A549 (cell line): Measurements from ENCODE around the gene TOX2. TPM values are rescaled to one million over a fixed set of nuclear protein-coding genes. Genes with fewer than 3 reads are reported as not detected.
A peak's percentile ranks its signal among the peaks of the same experiment; 100 is the strongest.

Experiments
- ATAC-seq, 2 experiments: fragments of 200-7000 bp in 1 of 2; fragments of >200 bp in 1 of 2; cut with Nextera tagmentation in 1 of 2; cut with Tn5 transposase in 1 of 2; 3 replicates each; pipeline versions ENCODE4 v1.8.0 to v1.9.1; 2018 to 2020; ENCODE audit warnings: mild to moderate bottlenecking in 1 of 2, moderate library complexity in 1 of 2
- CTCF ChIA-PET: fragments of 300-600 bp; sonication (Branson Sonifier 250); formaldehyde crosslinking; extraction: SDS; loops from one replicate; lab custom pipeline; 2021; ENCODE audit warnings: antibody characterized with exemption, inconsistent platforms; lab: Yijun Ruan, JAX
- POLR2A ChIA-PET: fragments of 350-600 bp; formaldehyde crosslinking; extraction: SDS; loops from one replicate; lab custom pipeline; 2021; ENCODE audit warnings: antibody characterized with exemption, inconsistent platforms; lab: Yijun Ruan, JAX
- DNase-seq, 2 experiments: peaks; one replicate each; pipeline versions ENCODE4 v3.0.0 to v3.0.0-alpha.2; 2011 to 2016; ENCODE audit warnings: low read depth in 1 of 2, low spot score in 1 of 2
- FAIRE-seq: peaks from 2 replicates; lab custom pipeline; 2011; peaks lifted over from hg19 to GRCh38; lab: Jason Lieb, UNC
- H3K27ac ChIP-seq, 2 experiments: fragments of >200 bp; sonication (Bioruptor Twin); formaldehyde crosslinking; 3 replicates each; pipeline ENCODE4 v1.5.1; 2016 to 2017
- H3K4me1 ChIP-seq: fragments of >200 bp; sonication (Bioruptor Twin); formaldehyde crosslinking; 3 replicates; pipeline ENCODE4 v1.6.1; 2016
- H3K4me2 ChIP-seq: fragments of >200 bp; sonication (Bioruptor Twin); formaldehyde crosslinking; 3 replicates; pipeline ENCODE4 v1.6.1; 2016
- H3K4me3 ChIP-seq: fragments of >200 bp; sonication (Bioruptor Twin); formaldehyde crosslinking; 3 replicates; pipeline ENCODE4 v1.5.1; 2016
- H3K9me3 ChIP-seq: fragments of >200 bp; sonication (Bioruptor Twin); formaldehyde crosslinking; 3 replicates; pipeline ENCODE4 v1.6.1; 2016
- ATOH8 ChIP-seq: fragments of 250-450 bp; sonication (Bioruptor Pico); IDR thresholded peaks from 2 replicates; pipeline ENCODE4 v1.5.0; 2020; ENCODE audit warnings: low read depth, mild to moderate bottlenecking, moderate library complexity
- CEBPB ChIP-seq, 2 experiments: fragments of >200 bp in 1 of 2; sonication (Bioruptor Twin) in 1 of 2; formaldehyde crosslinking in 1 of 2; IDR thresholded peaks; 2 replicates each; pipeline ENCODE4 v1.6.1; 2012 to 2016
- CTCF ChIP-seq: fragments of >200 bp; sonication (Bioruptor Twin); formaldehyde crosslinking; IDR thresholded peaks from 3 replicates; pipeline ENCODE4 v1.5.1; 2016
- ELK1 ChIP-seq: fragments of 150-350 bp; IDR thresholded peaks from 2 replicates; pipeline ENCODE4 v1.6.1; 2014; ENCODE audit warnings: low read depth, mild to moderate bottlenecking, low read length
- ESRRA ChIP-seq: fragments of 150-350 bp; IDR thresholded peaks from 2 replicates; pipeline ENCODE4 v1.6.1; 2014; ENCODE audit warnings: mild to moderate bottlenecking, low read length, borderline replicate concordance
- FOSL2 ChIP-seq, 2 experiments: fragments of 450-650 bp in 1 of 2; fragments of >200 bp in 1 of 2; sonication (Bioruptor Twin) in 1 of 2; formaldehyde crosslinking; IDR thresholded peaks; 2 replicates each; pipeline versions ENCODE4 v1.5.0 to v1.6.1; 2016 to 2020; ENCODE audit warnings: mild to moderate bottlenecking in 1 of 2, moderate library complexity in 1 of 2
- GATA3 ChIP-seq: IDR thresholded peaks from 2 replicates; pipeline ENCODE4 v1.6.1; 2012; ENCODE audit warnings: borderline replicate concordance
- HDAC2 ChIP-seq: fragments of 200-600 bp; sonication (generic); IDR thresholded peaks from 2 replicates; pipeline ENCODE4 v1.6.1; 2016
- HES2 ChIP-seq: fragments of >200 bp; sonication (Bioruptor Twin); formaldehyde crosslinking; IDR thresholded peaks from 2 replicates; pipeline ENCODE4 v1.6.1; 2016
- HOXA7 ChIP-seq: fragments of 250-450 bp; sonication (Bioruptor Pico); IDR thresholded peaks from 2 replicates; pipeline ENCODE4 v1.5.0; 2020; ENCODE audit warnings: mild to moderate bottlenecking, moderate library complexity
- HOXB5 ChIP-seq: fragments of 250-450 bp; sonication (Bioruptor Pico); IDR thresholded peaks from 2 replicates; pipeline ENCODE4 v1.5.0; 2020; ENCODE audit warnings: mild to moderate bottlenecking, moderate library complexity
- KDM1A ChIP-seq: fragments of 200-600 bp; sonication (generic); IDR thresholded peaks from 2 replicates; pipeline ENCODE4 v1.6.1; 2016; ENCODE audit warnings: low read depth, mild to moderate bottlenecking
- NR3C1 ChIP-seq: fragments of >200 bp; sonication (Bioruptor Twin); formaldehyde crosslinking; IDR thresholded peaks from 3 replicates; pipeline ENCODE4 v1.6.1; 2017
- PBX3 ChIP-seq: IDR thresholded peaks from 2 replicates; pipeline ENCODE4 v1.6.1; 2012
- POLR2A ChIP-seq: IDR thresholded peaks from 2 replicates; pipeline ENCODE4 v1.6.1; 2012; ENCODE audit warnings: mild to moderate bottlenecking, low read length
- POLR2AphosphoS2 ChIP-seq: conservative IDR thresholded peaks from 2 replicates; pipeline ENCODE4 v1.6.1; 2012; ENCODE audit warnings: low read length, improper control_type of control experiment, inconsistent platforms
- RAD21 ChIP-seq, 2 experiments: fragments of >200 bp in 1 of 2; sonication (Bioruptor Twin) in 1 of 2; formaldehyde crosslinking in 1 of 2; IDR thresholded peaks in 1 of 2; conservative IDR thresholded peaks in 1 of 2; 2 replicates in 1 of 2; 3 replicates in 1 of 2; pipeline ENCODE4 v1.6.1; 2012 to 2018; ENCODE audit warnings: inconsistent platforms in 1 of 2
- RARB ChIP-seq: fragments of 250-450 bp; sonication (Bioruptor Pico); IDR thresholded peaks from 2 replicates; pipeline ENCODE4 v1.8.0; 2021; ENCODE audit warnings: mild to moderate bottlenecking, moderate library complexity
- REST ChIP-seq: fragments of 200-600 bp; sonication (generic); IDR thresholded peaks from 2 replicates; pipeline ENCODE4 v1.6.1; 2016; ENCODE audit warnings: antibody characterized with exemption, mild to moderate bottlenecking, moderate library complexity
- RFX5 ChIP-seq: fragments of 450-650 bp; IDR thresholded peaks from 2 replicates; pipeline ENCODE4 v1.7.1; 2014; ENCODE audit warnings: antibody characterized with exemption, mild to moderate bottlenecking, moderate library complexity
- SMC3 ChIP-seq: fragments of >200 bp; sonication (Bioruptor Twin); formaldehyde crosslinking; IDR thresholded peaks from 3 replicates; pipeline ENCODE4 v1.6.1; 2018; ENCODE audit warnings: inconsistent platforms
- TFCP2L1 ChIP-seq: fragments of 250-450 bp; sonication (Bioruptor Pico); IDR thresholded peaks from 2 replicates; pipeline ENCODE4 v1.5.0; 2021; ENCODE audit warnings: mild to moderate bottlenecking
- USF2 ChIP-seq: fragments of 450-650 bp; IDR thresholded peaks from 2 replicates; pipeline ENCODE4 v1.6.1; 2014; ENCODE audit warnings: antibody characterized with exemption
- ZNF302 ChIP-seq: fragments of 250-450 bp; sonication (Bioruptor Pico); IDR thresholded peaks from 2 replicates; pipeline ENCODE4 v1.9.0; 2021; ENCODE audit warnings: inconsistent platforms, mild to moderate bottlenecking, moderate library complexity
- WGBS: methylation state at CpG from one replicate; pipeline ENCODE4 v1.1.6; 2017; ENCODE audit errors: missing lambda C conversion rate; 5-methylcytosine and 5-hydroxymethylcytosine counted together
- polyA plus RNA-seq, 4 experiments: library from polyadenylated mRNA; depleted of rRNA in 3 of 4; stranded (reverse); fragments of >200 nt; fragmentation: RNase III in 1 of 4; extraction: RNeasy Plus Mini Kit Qiagen cat#74134 plus additional on column Dnase treatment in 1 of 4; gene quantifications; 2 replicates in 3 of 4; 3 replicates in 1 of 4; pipeline ENCODE4 v1.2.3, GENCODE V29; 2011 to 2017

Gene TOX2
- polyA plus RNA-seq, 2 of the 4 experiments (the other 2 are of a cell fraction): 2.5 to 5.3 TPM

- H3K4me1 ChIP-seq: peaks cover 15% of the 10 kb centered on the region
- H3K27ac ChIP-seq: peak overlapping the region in 1 of 2 experiments; percentile 83; a peak in 3 of 6 replicates
- FAIRE-seq (no peak), ATAC-seq (no peak), DNase-seq (no peak)
- CTCF ChIA-PET: interaction anchor here (0.7 to 0.8 kb wide), 2 partner anchors 12 to 767 kb away, joined by 3 read pairs; no protein-coding TSS in a partner anchor
- TF ChIP-seq NR3C1 (no peak), TFCP2L1 (CRISPR knock-in tag) (no peak), KDM1A (no peak)
- H3K4me2 ChIP-seq: no peak overlapping the region
- POLR2A ChIA-PET: no interaction called here
- H3K4me3 ChIP-seq: no peak overlapping the region
- WGBS: 50% methylated on average over 2 of the region's 2 CpGs
- peaks cover 6% of the 10 kb centered on the region; the same call in 2 of the 3 replicates for H3K9me3 ChIP-seq
Measured at GRCh38 chr20:43972051-43972450, 57.4 kb downstream of the TOX2 start.

- ChIA-PET POLR2A (no interaction called here), CTCF (interaction anchor here (0.5 kb wide), 1 partner anchor 116 kb away, joined by 3 read pairs; no protein-coding TSS in a partner anchor)
- H3K4me1 ChIP-seq: peaks cover 15% of the 10 kb centered on the region
- peak overlapping the region in 1 of 2 experiments; percentile 83; a peak in 3 of 6 replicates for H3K27ac ChIP-seq
- WGBS: 75% methylated on average over 2 of the region's 2 CpGs
- FAIRE-seq (no peak), DNase-seq (no peak), ATAC-seq (no peak)
- no peak overlapping the region for H3K4me3 ChIP-seq
- peaks cover 6% of the 10 kb centered on the region; the same call in 2 of the 3 replicates for H3K9me3 ChIP-seq
- TF ChIP-seq HOXB5: no peak
- TF ChIP-seq CTCF: no peak
- no peak for TF ChIP-seq CEBPB (IDR thresholded peaks at IDR 0.05)
- TF ChIP-seq KDM1A: no peak
- TF ChIP-seq ZNF302 (CRISPR knock-in tag): no peak
- no peak for TF ChIP-seq REST
- no peak for TF ChIP-seq RAD21 (conservative IDR thresholded peaks at IDR 0.05 in 1 of 2, IDR thresholded peaks at IDR 0.05 in 1 of 2)
- no peak for TF ChIP-seq ESRRA
- TF ChIP-seq POLR2AphosphoS2: no peak
- no peak for TF ChIP-seq HDAC2
- no peak for TF ChIP-seq FOSL2 (IDR thresholded peaks at IDR 0.05)
- TF ChIP-seq FOSL2 (CRISPR knock-in tag; IDR thresholded peaks at IDR 0.05): no peak
- TF ChIP-seq, all 56 proteins: peak for 0
- H3K4me2 ChIP-seq: no peak overlapping the region
Measured at GRCh38 chr20:43972692-43973091, 58.0 kb downstream of the TOX2 start.

GRCh38 chr20:43973231-43973630 lies 58.6 kb downstream of the TOX2 start:
- 81% methylated on average over 6 of the region's 6 CpGs for WGBS
- FAIRE-seq: no peak
- no peak for DNase-seq
- H3K9me3 ChIP-seq: peaks cover 6% of the 10 kb centered on the region; the same call in 2 of the 3 replicates
- H3K4me3 ChIP-seq: no peak overlapping the region
- CTCF ChIA-PET: interaction anchor here (1.3 kb wide), 1 partner anchor 33 kb away, joined by 3 read pairs; no protein-coding TSS in a partner anchor
- peak overlapping the region in 1 of 2 experiments; percentile 83; a peak in 4 of 6 replicates for H3K27ac ChIP-seq
- POLR2A ChIA-PET: no interaction called here
- ATAC-seq: no peak
- H3K4me2 ChIP-seq: no peak overlapping the region
- peaks cover 15% of the 10 kb centered on the region for H3K4me1 ChIP-seq
- no peak for TF ChIP-seq SMC3
- no peak for TF ChIP-seq RARB (CRISPR knock-in tag)
- no peak for TF ChIP-seq HES2
- no peak for TF ChIP-seq ATOH8 (CRISPR knock-in tag)
- no peak for TF ChIP-seq FOSL2 (IDR thresholded peaks at IDR 0.05)
- TF ChIP-seq FOSL2 (CRISPR knock-in tag; IDR thresholded peaks at IDR 0.05): no peak
- no peak for TF ChIP-seq ELK1
- TF ChIP-seq TFCP2L1 (CRISPR knock-in tag): no peak
- TF ChIP-seq POLR2A: no peak
- no peak for TF ChIP-seq RFX5
- TF ChIP-seq GATA3: no peak
- no peak for TF ChIP-seq PBX3
- no peak for TF ChIP-seq HOXA7 (CRISPR knock-in tag)
- no peak for TF ChIP-seq USF2
- TF ChIP-seq ESRRA: no peak
